Fibroblast of lung (primary cell): ENCODE data around the gene UCN3. TPM values are rescaled to one million over a fixed set of nuclear protein-coding genes. Genes with fewer than 3 reads are reported as not detected.
A peak's percentile ranks its signal among the peaks of the same experiment; 100 is the strongest.

ENCODE experiments used
- DNase-seq, 2 donors: peaks; one replicate each; pipeline versions ENCODE4 v3.0.0 to v3.0.0-alpha.2; 2010; ENCODE audit warnings: low read depth in 2 of 2
- H2AFZ ChIP-seq: 2 replicates; pipeline ENCODE4 v1.5.1; 2012; ENCODE audit warnings: low read length, control low read depth, inconsistent platforms
- H3K27ac ChIP-seq: 2 replicates; pipeline ENCODE4 v1.5.1; 2011; ENCODE audit warnings: low read length, control low read depth; ENCODE audit not compliant: insufficient read depth
- H3K27me3 ChIP-seq: 2 replicates; pipeline ENCODE4 v1.5.1; 2011; ENCODE audit warnings: mild to moderate bottlenecking, low read length; ENCODE audit not compliant: control insufficient read depth, insufficient read depth
- H3K36me3 ChIP-seq: 2 replicates; pipeline ENCODE4 v1.5.1; 2011; ENCODE audit warnings: low read length; ENCODE audit not compliant: control insufficient read depth, insufficient read depth
- H3K4me1 ChIP-seq: 2 replicates; pipeline ENCODE4 v1.5.1; 2011; ENCODE audit warnings: low read length; ENCODE audit not compliant: control insufficient read depth, insufficient read depth; ENCODE audit errors: extremely low read depth
- H3K4me2 ChIP-seq: 2 replicates; pipeline ENCODE4 v1.5.1; 2011; ENCODE audit warnings: low read length, control low read depth; ENCODE audit not compliant: insufficient read depth; ENCODE audit errors: extremely low read depth
- H3K4me3 ChIP-seq, 4 experiments: fragments of 200-600 bp in 1 of 4; sonication (generic) in 1 of 4; replicated peaks in 1 of 4; 2 replicates each; pipeline ENCODE4 v1.5.1; 2011 to 2016; ENCODE audit warnings: low read length in 4 of 4, low read depth in 3 of 4, mild to moderate bottlenecking in 3 of 4, control low read depth in 2 of 4, inconsistent platforms in 1 of 4, mixed read lengths in 1 of 4; ENCODE audit not compliant: insufficient read depth in 1 of 4; ENCODE audit errors: control extremely low read depth in 1 of 4
- H3K79me2 ChIP-seq: 2 replicates; pipeline ENCODE4 v1.5.1; 2012; ENCODE audit warnings: mild to moderate bottlenecking, low read length, inconsistent platforms; ENCODE audit not compliant: control insufficient read depth, insufficient read depth
- H3K9ac ChIP-seq: 2 replicates; pipeline ENCODE4 v1.5.1; 2011; ENCODE audit warnings: mild to moderate bottlenecking, low read length, control low read depth; ENCODE audit not compliant: insufficient read depth
- H3K9me3 ChIP-seq: 2 replicates; pipeline ENCODE4 v1.5.1; 2012; ENCODE audit warnings: low read depth, low read length; ENCODE audit not compliant: control insufficient read depth, insufficient read depth
- H4K20me1 ChIP-seq: 2 replicates; pipeline ENCODE4 v1.5.1; 2011; ENCODE audit warnings: low read length; ENCODE audit not compliant: control insufficient read depth, insufficient read depth; ENCODE audit errors: extremely low read depth
- CTCF ChIP-seq, 2 donors: IDR thresholded peaks in 1 of 2; conservative IDR thresholded peaks in 1 of 2; 1 replicate in 1 of 2; 2 replicates in 1 of 2; pipeline ENCODE4 v1.5.1; 2011 to 2012; ENCODE audit warnings: low read length in 2 of 2, control low read depth in 1 of 2, inconsistent platforms in 1 of 2, low read depth in 1 of 2, mild to moderate bottlenecking in 1 of 2
- EZH2 ChIP-seq: IDR thresholded peaks from 2 replicates; pipeline ENCODE4 v1.5.1; 2012; ENCODE audit warnings: low read length, control low read depth, mild to moderate bottlenecking; ENCODE audit errors: missing control alignments
- polyA plus RNA-seq, 2 donors: library from polyadenylated mRNA; depleted of rRNA in 1 of 2; stranded (reverse) in 1 of 2; unstranded in 1 of 2; fragments of >200 nt; gene quantifications; 2 replicates each; pipeline ENCODE4 v1.2.1, GENCODE V29; 2011 to 2012; ENCODE audit warnings: missing spikeins in 1 of 2
- total RNA-seq: library from RNA; depleted of rRNA; stranded (reverse); fragments of >200 nt; gene quantifications from 2 replicates; pipeline ENCODE4 v1.2.1, GENCODE V29; 2014

UCN3 gene
- total and polyA plus RNA-seq, 2 donors (not counting 1 experiment from before 2014, with no cell fraction given), result not detected

DNA sequence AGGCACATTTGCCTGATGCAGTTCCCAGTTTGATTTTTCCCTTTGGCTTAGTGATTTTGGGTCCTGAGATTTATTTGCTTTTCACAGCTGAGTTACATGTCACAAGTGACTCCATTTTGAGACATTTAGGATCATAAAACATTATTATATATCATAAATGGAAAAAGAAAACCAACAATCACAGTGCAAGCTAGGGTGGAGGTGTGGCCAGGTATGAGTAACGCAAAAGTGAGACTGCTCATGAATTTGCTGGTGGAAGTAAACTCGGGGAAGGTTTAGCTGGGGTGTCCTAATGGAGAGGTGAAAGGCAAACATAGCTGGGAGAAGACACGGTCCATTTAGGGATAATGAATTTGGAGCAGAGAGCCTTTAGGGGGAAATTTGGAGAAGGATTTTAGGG lies 21.7 kb upstream of the UCN3 start:
- H3K4me2 ChIP-seq, result no peak overlapping the region
- H3K4me3 ChIP-seq, result no peak overlapping the region
- no peaks in the 10 kb centered on the region for H3K79me2 ChIP-seq
- no peaks in the 10 kb centered on the region for H3K36me3 ChIP-seq
- H3K27me3 ChIP-seq, result no peaks in the 10 kb centered on the region
- H2AFZ ChIP-seq, result no peak overlapping the region
- H3K27ac ChIP-seq, result no peak overlapping the region
- H3K9me3 ChIP-seq, result no peaks in the 10 kb centered on the region
- no peak overlapping the region for H3K9ac ChIP-seq
- TF ChIP-seq EZH2 (no peak), CTCF (conservative IDR thresholded peaks at IDR 0.05 in 1 of 2, IDR thresholded peaks at IDR 0.05 in 1 of 2; ENCODE audit: low read depth in 1 of 2, low read length in 2 of 2) (no peak)
- DNase-seq, result no peak
- H4K20me1 ChIP-seq, result no peaks in the 10 kb centered on the region
- H3K4me1 ChIP-seq, result no peaks in the 10 kb centered on the region

DNA sequence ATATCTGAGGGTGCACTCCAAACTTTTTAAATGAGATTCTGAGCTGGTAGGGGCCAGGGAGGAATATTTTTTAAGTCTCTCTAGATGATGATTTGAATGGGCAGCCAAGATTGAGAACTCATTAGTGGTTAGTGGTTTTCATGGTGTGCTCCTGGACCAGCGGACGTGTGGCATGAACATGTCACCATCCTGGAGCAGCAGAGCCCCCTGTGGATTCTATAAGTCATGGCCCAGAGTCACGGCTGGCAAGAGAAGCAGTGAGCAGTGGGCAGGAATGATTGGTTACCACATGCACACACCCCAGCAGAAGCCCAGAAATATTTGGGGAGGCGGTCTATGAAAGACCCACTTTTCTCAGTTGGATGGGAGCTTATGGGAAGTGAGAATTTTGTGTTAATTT lies 21.2 kb upstream of the UCN3 start:
- Histone ChIP-seq H3K4me3 (no peak overlapping the region), H3K4me2 (no peak overlapping the region), H4K20me1 (no peaks in the 10 kb centered on the region), H3K27ac (no peak overlapping the region), H3K9ac (no peak overlapping the region), H2AFZ (no peak overlapping the region), H3K9me3 (no peaks in the 10 kb centered on the region), H3K27me3 (no peaks in the 10 kb centered on the region), H3K79me2 (no peaks in the 10 kb centered on the region), H3K4me1 (no peaks in the 10 kb centered on the region), H3K36me3 (no peaks in the 10 kb centered on the region)
- DNase-seq, result peak in 1 of 2 donors; percentile 2
- TF ChIP-seq CTCF (conservative IDR thresholded peaks at IDR 0.05 in 1 of 2, IDR thresholded peaks at IDR 0.05 in 1 of 2; ENCODE audit: low read depth in 1 of 2, low read length in 2 of 2) (no peak), EZH2 (no peak)

- H3K79me2 ChIP-seq, result no peaks in the 10 kb centered on the region
- no peak overlapping the region for H3K9ac ChIP-seq
- no peaks in the 10 kb centered on the region for H3K9me3 ChIP-seq
- no peaks in the 10 kb centered on the region for H4K20me1 ChIP-seq
- TF ChIP-seq CTCF (conservative IDR thresholded peaks at IDR 0.05 in 1 of 2, IDR thresholded peaks at IDR 0.05 in 1 of 2; ENCODE audit: low read depth in 1 of 2, low read length in 2 of 2), result no peak
- no peak for TF ChIP-seq EZH2
- H3K27me3 ChIP-seq, result no peaks in the 10 kb centered on the region
- no peaks in the 10 kb centered on the region for H3K36me3 ChIP-seq
- no peak overlapping the region for H3K27ac ChIP-seq
- H3K4me1 ChIP-seq, result no peaks in the 10 kb centered on the region
- H3K4me3 ChIP-seq, result no peak overlapping the region
- H3K4me2 ChIP-seq, result no peak overlapping the region
- no peak overlapping the region for H2AFZ ChIP-seq
- DNase-seq, result no peak
Measured at GRCh38 chr10:5343979-5344378, 20.8 kb upstream of the UCN3 start.
